ENCODE results near the gene HSD3B2.

- no peak for TF ChIP-seq CTCF (conservative IDR thresholded peaks at IDR 0.05 in 1 of 2, IDR thresholded peaks at IDR 0.05 in 1 of 2; ENCODE audit: extremely low read depth in 1 of 2, insufficient read depth in 1 of 2, low read depth in 1 of 2, low read length in 2 of 2)
- TF ChIP-seq EZH2 (IDR thresholded peaks at IDR 0.05; ENCODE audit: borderline replicate concordance, low read length), result no peak
Measured at GRCh38 chr1:119467857-119468668, 53.1 kb downstream of the HSD3B2 start.

All from mammary epithelial cell (primary cell).